ENCODE measurements around the gene ERG.

GRCh38 chr21:38359835-38360234 is 138.4 kb downstream of the ERG start:
- TF ChIP-seq CTCF (IDR thresholded peaks at IDR 0.05) (no peak), POLR2A (IDR thresholded peaks at IDR 0.05) (no peak)

All from Peyer's patch (tissue), 4 donors.